Upper lobe of left lung (tissue), 6 donors: ENCODE data around the gene ADAMTSL3. TPM values are rescaled to one million over a fixed set of nuclear protein-coding genes. Genes with fewer than 3 reads are reported as not detected.
A peak's percentile ranks its signal among the peaks of the same experiment; 100 is the strongest.

Experiments used
- ATAC-seq, 2 donors: fragments of 200-7000 bp; cut with Tn5 transposase; one replicate each; pipeline ENCODE4 v1.9.1; 2022; ENCODE audit warnings: mild to moderate bottlenecking in 2 of 2, moderate library complexity in 2 of 2; ENCODE audit not compliant: low FRiP score in 2 of 2
- DNase-seq, 2 donors: peaks; one replicate each; pipeline ENCODE4 v3.0.0-alpha.2; 2019 to 2020
- H3K27ac ChIP-seq, 4 donors: fragments of 200-600 bp; sonication (generic); one replicate each; pipeline ENCODE4 v1.5.1; 2016 to 2019
- H3K27me3 ChIP-seq, 4 donors: fragments of 200-600 bp; sonication (generic); one replicate each; pipeline ENCODE4 v1.5.1; 2017 to 2019
- H3K36me3 ChIP-seq, 4 donors: fragments of 200-600 bp; sonication (generic); one replicate each; pipeline ENCODE4 v1.5.1; 2016 to 2019
- H3K4me1 ChIP-seq, 4 donors: fragments of 200-600 bp; sonication (generic); one replicate each; pipeline ENCODE4 v1.5.1; 2018 to 2019
- H3K4me3 ChIP-seq, 4 donors: fragments of 200-600 bp; sonication (generic); one replicate each; pipeline ENCODE4 v1.5.1; 2017 to 2019; ENCODE audit warnings: mild to moderate bottlenecking in 2 of 4, moderate library complexity in 1 of 4
- H3K9me3 ChIP-seq, 4 donors: fragments of 200-600 bp; sonication (generic); one replicate each; pipeline ENCODE4 v1.5.1; 2018 to 2019
- CTCF ChIP-seq, 6 experiments: fragments of 450-650 bp in 4 of 6; fragments of 200-600 bp in 2 of 6; sonication (generic) in 2 of 6; IDR thresholded peaks; one replicate each; pipeline ENCODE4 v1.5.1; 2016 to 2019; ENCODE audit warnings: antibody characterized with exemption in 6 of 6
- EP300 ChIP-seq, 4 donors: sonication (generic); formaldehyde crosslinking; IDR thresholded peaks; one replicate each; pipeline ENCODE4 v1.5.1; 2017; ENCODE audit warnings: antibody characterized with exemption in 4 of 4, control low read depth in 2 of 4
- POLR2A ChIP-seq, 4 donors: fragments of 450-650 bp; IDR thresholded peaks; one replicate each; pipeline ENCODE4 v1.5.1; 2016 to 2017; ENCODE audit warnings: antibody characterized with exemption in 4 of 4, mild to moderate bottlenecking in 2 of 4
- POLR2AphosphoS5 ChIP-seq, 2 donors: sonication (generic); formaldehyde crosslinking; IDR thresholded peaks; one replicate each; pipeline ENCODE4 v1.5.1; 2017; ENCODE audit warnings: antibody characterized with exemption in 2 of 2
- WGBS, 2 donors: methylation state at CpG; one replicate each; pipeline ENCODE4 v1.1.5; 2017 to 2018; 5-methylcytosine and 5-hydroxymethylcytosine counted together
- total RNA-seq, 6 donors: library from RNA; depleted of rRNA in 4 of 6; stranded (reverse); fragments of >200 nt in 4 of 6; gene quantifications; one replicate each; pipeline versions ENCODE4 v1.1.0 to v1.2.1, GENCODE V29; 2016 to 2021
- donor health status: DM: no; HTN: no; CAD: no; lungs with moderate emphysema.
- donor health status: DM: no; HTN: yes; CAD: no; lungs with severe emphysema.

ADAMTSL3 gene
- total RNA-seq, 6 donors from 2014 or later: 8.8 to 22.2 (median 11.7) TPM

- WGBS, 2 donors: 91 to 93% methylated on average over 7 of the region's 7 CpGs
- DNase-seq (no peak), ATAC-seq (peak in 1 of 2 donors; percentile 67)
- peak overlapping the region in 1 of 4 donors; percentile 12 for H3K27ac ChIP-seq
- H3K36me3 ChIP-seq: no peaks in the 10 kb centered on the region
- no peaks in the 10 kb centered on the region for H3K9me3 ChIP-seq
- TF ChIP-seq POLR2AphosphoS5 (IDR thresholded peaks at IDR 0.05) (no peak), EP300 (IDR thresholded peaks at IDR 0.05) (no peak), POLR2A (IDR thresholded peaks at IDR 0.05) (no peak), CTCF (IDR thresholded peaks at IDR 0.05) (no peak)
- H3K27me3 ChIP-seq: no peaks in the 10 kb centered on the region
- no peak overlapping the region for H3K4me3 ChIP-seq
- H3K4me1 ChIP-seq: peaks cover 0 to 8% (median 0%) of the 10 kb centered on the region in 4 donors
Measured at GRCh38 chr15:83844742-83845141, 190.8 kb downstream of the ADAMTSL3 start.

GRCh38 chr15:83845230-83845629 is 191.3 kb downstream of the ADAMTSL3 start:
- no peak for DNase-seq
- Histone ChIP-seq H3K36me3 (no peaks in the 10 kb centered on the region), H3K27me3 (no peaks in the 10 kb centered on the region), H3K27ac (peak overlapping the region in 1 of 4 donors; percentile 12), H3K4me3 (no peak overlapping the region), H3K9me3 (no peaks in the 10 kb centered on the region), H3K4me1 (peaks cover 0 to 8% (median 0%) of the 10 kb centered on the region in 4 donors)
- TF ChIP-seq POLR2A (IDR thresholded peaks at IDR 0.05) (no peak), EP300 (IDR thresholded peaks at IDR 0.05) (no peak), CTCF (IDR thresholded peaks at IDR 0.05) (no peak), POLR2AphosphoS5 (IDR thresholded peaks at IDR 0.05) (no peak)
- peak in 1 of 2 donors; percentile 73 for ATAC-seq
- 41 to 46% methylated on average over 2 of the region's 2 CpGs for WGBS, 2 donors

- Histone ChIP-seq H3K36me3 (no peaks in the 10 kb centered on the region), H3K4me3 (no peak overlapping the region), H3K4me1 (peaks cover 0 to 8% (median 0%) of the 10 kb centered on the region in 4 donors), H3K9me3 (no peaks in the 10 kb centered on the region), H3K27me3 (no peaks in the 10 kb centered on the region), H3K27ac (no peak overlapping the region)
- DNase-seq (no peak), ATAC-seq (peak in 1 of 2 donors; percentile 50)
- TF ChIP-seq EP300 (IDR thresholded peaks at IDR 0.05) (no peak), POLR2AphosphoS5 (IDR thresholded peaks at IDR 0.05) (no peak), CTCF (IDR thresholded peaks at IDR 0.05) (no peak), POLR2A (IDR thresholded peaks at IDR 0.05) (no peak)
- 58% methylated on average over 3 of the region's 3 CpGs for WGBS, 2 donors
Measured at GRCh38 chr15:83846847-83847246, 192.9 kb downstream of the ADAMTSL3 start.

- H3K27ac ChIP-seq: peak overlapping the region in 2 of 4 donors; percentile 14 to 34
- peak in 1 of 2 donors; percentile 56 for ATAC-seq
- 66 to 76% methylated on average over 2 of the region's 2 CpGs for WGBS, 2 donors
- TF ChIP-seq CTCF (IDR thresholded peaks at IDR 0.05): no peak
- TF ChIP-seq POLR2AphosphoS5 (IDR thresholded peaks at IDR 0.05): peak in 1 of 2 donors; percentile 35
- TF ChIP-seq EP300 (IDR thresholded peaks at IDR 0.05): no peak
- DNase-seq: no peak
- peaks cover 0 to 8% (median 0%) of the 10 kb centered on the region in 4 donors for H3K4me1 ChIP-seq
- H3K36me3 ChIP-seq: no peaks in the 10 kb centered on the region
- H3K27me3 ChIP-seq: no peaks in the 10 kb centered on the region
- no peak overlapping the region for H3K4me3 ChIP-seq
- H3K9me3 ChIP-seq: no peaks in the 10 kb centered on the region
Measured at GRCh38 chr15:83848315-83849050, 194.6 kb downstream of the ADAMTSL3 start.
